Left ventricle myocardium inferior (tissue), 1 donor: ENCODE measurements around the gene MCOLN1. TPM values are rescaled to one million over a fixed set of nuclear protein-coding genes. Genes with fewer than 3 reads are reported as not detected.

Source experiments
- DNase-seq: peaks from one replicate; pipeline ENCODE4 v3.0.0-alpha.2; 2020
- H3K27ac ChIP-seq: fragments of 200-600 bp; replicated peaks from 2 replicates; pipeline ENCODE4 v1.8.0; 2021
- H3K27me3 ChIP-seq: fragments of 200-600 bp; 2 replicates; pipeline ENCODE4 v1.8.0; 2021; ENCODE audit warnings: low read depth
- H3K36me3 ChIP-seq: fragments of 200-600 bp; 2 replicates; pipeline ENCODE4 v1.8.0; 2021
- H3K4me1 ChIP-seq: fragments of 200-600 bp; 2 replicates; pipeline ENCODE4 v1.8.0; 2021
- H3K4me3 ChIP-seq: fragments of 200-600 bp; 2 replicates; pipeline ENCODE4 v1.8.0; 2021; ENCODE audit warnings: mild to moderate bottlenecking, moderate library complexity
- H3K9me3 ChIP-seq: fragments of 200-600 bp; replicated peaks from 2 replicates; pipeline ENCODE4 v1.8.0; 2021
- CTCF ChIP-seq: fragments of 200-600 bp; IDR thresholded peaks from 2 replicates; pipeline ENCODE4 v1.8.0; 2021; ENCODE audit warnings: antibody characterized with exemption, mild to moderate bottlenecking, borderline replicate concordance
- intact Hi-C: fragments of 100-400 bp; cut with micrococcal nuclease; formaldehyde crosslinking; loops from one replicate; pipeline ENCODE4 v1.11.0; 2022
- total RNA-seq: library from RNA; stranded (reverse); fragmentation: NEBNext Ultra II Directional; extraction: Animal tissue kit (Norgen Biotek cat#: 25700); gene quantifications from one replicate; pipeline ENCODE4 v1.2.1, GENCODE V29; 2021
- donor health status: DM: no; HTN: yes; CAD: no; lungs with severe emphysema.

The MCOLN1 gene
- total RNA-seq, 1 donor from 2014 or later = 16.8 TPM

DNA sequence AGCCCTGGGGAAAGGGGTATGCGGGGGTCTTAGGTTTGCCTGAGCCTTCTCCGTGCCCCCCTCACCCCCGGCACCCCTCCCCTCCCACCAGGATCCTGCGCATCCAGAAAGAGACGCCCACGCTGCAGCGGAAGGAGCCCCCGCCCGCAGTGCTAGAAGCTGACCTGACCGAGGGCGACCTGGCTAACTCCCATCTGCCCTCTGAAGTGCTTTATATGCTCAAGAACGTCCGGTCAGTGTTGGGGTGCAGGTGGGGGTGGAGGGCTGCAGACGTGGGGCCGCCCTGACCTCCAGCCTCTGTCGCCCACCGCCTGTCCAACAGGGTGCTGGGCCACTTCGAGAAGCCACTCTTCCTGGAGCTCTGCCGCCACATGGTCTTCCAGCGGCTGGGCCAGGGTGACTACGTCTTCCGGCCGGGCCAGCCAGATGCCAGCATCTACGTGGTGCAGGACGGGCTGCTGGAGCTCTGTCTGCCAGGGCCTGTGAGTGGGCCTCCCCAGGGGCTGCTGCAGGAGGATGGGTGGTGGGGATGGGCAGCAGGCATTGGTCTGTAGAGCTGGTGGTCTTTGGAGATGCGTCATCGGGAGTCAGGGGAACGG lies 17.5 kb downstream of the MCOLN1 start:
- H3K27ac ChIP-seq = no peak overlapping the region
- peaks cover 71% of the 10 kb centered on the region for H3K36me3 ChIP-seq
- intact Hi-C loops = no loop called here
- DNase-seq = no peak
- no peak overlapping the region for H3K4me3 ChIP-seq
- H3K27me3 ChIP-seq = no peaks in the 10 kb centered on the region
- TF ChIP-seq CTCF = no peak
- no peaks in the 10 kb centered on the region for H3K9me3 ChIP-seq
- H3K4me1 ChIP-seq = peaks cover 18% of the 10 kb centered on the region

GRCh38 chr19:7540761-7541474 lies 18.5 kb downstream of the MCOLN1 start:
- DNase-seq = no peak
- no peak for TF ChIP-seq CTCF
- Histone ChIP-seq H3K4me1 (peaks cover 8% of the 10 kb centered on the region), H3K9me3 (no peaks in the 10 kb centered on the region), H3K27ac (no peak overlapping the region), H3K27me3 (no peaks in the 10 kb centered on the region), H3K36me3 (peaks cover 71% of the 10 kb centered on the region), H3K4me3 (no peak overlapping the region)
- intact Hi-C loops = no loop called here

DNA sequence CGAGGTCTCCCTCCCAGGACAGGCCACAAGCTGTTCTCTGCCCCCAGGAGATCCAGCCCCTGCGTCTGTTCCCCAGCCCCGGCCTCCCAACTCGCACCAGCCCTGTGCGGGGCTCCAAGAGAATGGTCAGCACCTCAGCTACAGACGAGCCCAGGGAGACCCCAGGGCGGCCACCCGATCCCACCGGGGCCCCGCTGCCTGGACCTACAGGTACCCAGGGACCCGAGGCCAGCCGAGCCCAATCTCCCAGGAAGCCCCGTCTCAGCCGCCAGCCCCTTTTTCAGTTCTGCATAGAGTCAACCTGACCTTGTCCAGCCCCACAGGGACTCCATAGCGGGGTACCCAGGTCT lies 19.0 kb downstream of the MCOLN1 start:
- H3K4me3 ChIP-seq = no peak overlapping the region
- no peak for TF ChIP-seq CTCF
- intact Hi-C loops = no loop called here
- no peak overlapping the region for H3K27ac ChIP-seq
- H3K4me1 ChIP-seq = peaks cover 3% of the 10 kb centered on the region
- no peak for DNase-seq
- H3K9me3 ChIP-seq = no peaks in the 10 kb centered on the region
- no peaks in the 10 kb centered on the region for H3K27me3 ChIP-seq
- H3K36me3 ChIP-seq = peaks cover 71% of the 10 kb centered on the region

DNA sequence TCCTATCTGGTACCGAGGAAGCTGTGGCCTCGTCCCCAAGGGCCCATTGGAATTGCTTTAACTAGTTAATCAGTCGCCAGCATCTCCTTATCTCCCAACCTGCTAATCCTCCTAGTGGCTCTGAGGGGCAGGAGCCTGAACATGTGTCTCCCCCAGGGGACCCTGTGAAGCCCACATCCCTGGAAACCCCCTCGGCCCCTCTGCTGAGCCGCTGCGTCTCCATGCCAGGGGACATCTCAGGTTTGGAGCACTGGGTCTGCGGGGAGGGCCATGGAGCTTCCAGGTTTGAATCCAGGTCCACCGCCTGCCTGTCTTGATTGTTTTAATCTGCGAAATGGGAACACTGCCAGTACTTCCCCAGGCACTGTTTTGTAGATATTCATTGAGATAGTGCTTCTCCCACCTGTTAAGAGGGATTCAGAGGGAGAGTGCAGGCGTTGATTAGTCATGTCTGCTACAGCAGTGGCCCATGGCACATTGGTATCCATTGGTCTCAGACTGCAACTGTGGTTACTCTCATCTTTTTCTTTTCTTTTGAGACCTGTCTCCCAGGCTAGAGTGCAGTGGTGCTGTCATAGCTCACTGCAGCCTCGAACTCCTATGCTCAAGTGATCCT lies 19.5 kb downstream of the MCOLN1 start:
- Histone ChIP-seq H3K4me1 (no peaks in the 10 kb centered on the region), H3K27me3 (no peaks in the 10 kb centered on the region), H3K36me3 (peaks cover 68% of the 10 kb centered on the region), H3K4me3 (no peak overlapping the region), H3K27ac (no peak overlapping the region), H3K9me3 (no peaks in the 10 kb centered on the region)
- TF ChIP-seq CTCF = no peak
- no peak for DNase-seq
- intact Hi-C loops = no loop called here

- TF ChIP-seq CTCF = no peak
- Histone ChIP-seq H3K27ac (no peak overlapping the region), H3K27me3 (no peaks in the 10 kb centered on the region), H3K4me1 (no peaks in the 10 kb centered on the region), H3K36me3 (peaks cover 60% of the 10 kb centered on the region), H3K9me3 (no peaks in the 10 kb centered on the region), H3K4me3 (no peak overlapping the region)
- intact Hi-C loops = no loop called here
- no peak for DNase-seq
Observed at GRCh38 chr19:7542556-7543348, 20.3 kb downstream of the MCOLN1 start.
